NCI-H524 (cell line): ENCODE results near the gene PLG.
"Not testable (repeated sequence)": the region's sequence is repeated elsewhere in the genome, so short reads cannot be mapped to it uniquely, and the experiment has no call there.

Source experiments
- DNase-seq, 2 experiments: peaks; one replicate each; lab custom pipeline; 2025; lab: John Stamatoyannopoulos, UW

The PLG gene

GRCh38 chr6:160775792-160776580 is 73.9 kb downstream of the PLG start:
- peak; percentile 17 to 54 for DNase-seq

GRCh38 chr6:160779095-160779494 is 77.1 kb downstream of the PLG start:
- not testable (repeated sequence) for DNase-seq

- DNase-seq, result not testable (repeated sequence)
These were observed 78.6 kb downstream of the PLG start for GRCh38 chr6:160780656-160781055.

- no peak for DNase-seq
These were observed 79.3 kb downstream of the PLG start for GRCh38 chr6:160781298-160781697.

- DNase-seq, result no peak
These were observed 80.2 kb downstream of the PLG start for GRCh38 chr6:160782228-160782627.

GRCh38 chr6:160783741-160784140 is 81.7 kb downstream of the PLG start:
- no peak for DNase-seq

GRCh38 chr6:160788126-160788525 is 86.1 kb downstream of the PLG start:
- DNase-seq, result not testable (repeated sequence)

- DNase-seq, result no peak
These were observed 86.8 kb downstream of the PLG start for GRCh38 chr6:160788806-160789205.

- no peak for DNase-seq
These were observed 87.4 kb downstream of the PLG start for GRCh38 chr6:160789263-160790027.

GRCh38 chr6:160790028-160790792 is 88.2 kb downstream of the PLG start:
- no peak for DNase-seq

- DNase-seq, result no peak
These were observed 89.4 kb downstream of the PLG start for GRCh38 chr6:160791459-160791858.

GRCh38 chr6:160791981-160792418 is 90.0 kb downstream of the PLG start:
- no peak for DNase-seq

- no peak for DNase-seq
These were observed 90.7 kb downstream of the PLG start for GRCh38 chr6:160792708-160793107.

GRCh38 chr6:160793652-160794051 is 91.6 kb downstream of the PLG start:
- DNase-seq, result peak in 1 of 2 experiments; percentile 10

- DNase-seq, result no peak
These were observed 93.7 kb downstream of the PLG start for GRCh38 chr6:160795721-160796120.

- DNase-seq, result no peak
These were observed 96.6 kb downstream of the PLG start for GRCh38 chr6:160798625-160799024.

GRCh38 chr6:160799801-160800506 is 97.9 kb downstream of the PLG start:
- no peak for DNase-seq

- DNase-seq, result no peak
These were observed 99.4 kb downstream of the PLG start for GRCh38 chr6:160801418-160801817.

- DNase-seq, result not testable (repeated sequence)
These were observed 100.0 kb downstream of the PLG start for GRCh38 chr6:160802049-160802448.
